DND-41 (cell line): ENCODE measurements around the gene CARD18.

ENCODE experiments used
- CTCF ChIP-seq: IDR thresholded peaks from 2 replicates; pipeline ENCODE4 v1.5.1; 2012; ENCODE audit warnings: borderline replicate concordance, low read length, moderate library complexity, mild to moderate bottlenecking; ENCODE audit not compliant: poor library complexity, severe bottlenecking; ENCODE audit errors: extremely low read depth
- EZH2 ChIP-seq: IDR thresholded peaks from 3 replicates; pipeline ENCODE4 v1.6.1; 2012; ENCODE audit warnings: borderline replicate concordance, low read depth, mild to moderate bottlenecking, moderate library complexity, low read length, inconsistent platforms; ENCODE audit not compliant: severe bottlenecking

- no peak for TF ChIP-seq EZH2
- TF ChIP-seq CTCF: no peak
Measured at GRCh38 chr11:105155679-105156078, 16.1 kb upstream of the CARD18 start.
